A549 (cell line): Measurements from ENCODE around the gene NTM.

Source experiments
- BHLHE40 ChIP-seq: IDR thresholded peaks from 2 replicates; pipeline ENCODE4 v1.6.1; 2012; ENCODE audit warnings: low read depth, low read length, inconsistent platforms
- CTCF ChIP-seq: fragments of >200 bp; sonication (Bioruptor Twin); formaldehyde crosslinking; IDR thresholded peaks from 3 replicates; pipeline ENCODE4 v1.5.1; 2016
- HOXB13 ChIP-seq: fragments of 250-450 bp; sonication (Bioruptor Pico); IDR thresholded peaks from 2 replicates; pipeline ENCODE4 v1.5.0; 2020; ENCODE audit warnings: low read depth, mild to moderate bottlenecking, moderate library complexity
- MAFK ChIP-seq: fragments of 450-650 bp; IDR thresholded peaks from 2 replicates; pipeline ENCODE4 v1.6.1; 2014; ENCODE audit not compliant: partially characterized antibody
- MYC ChIP-seq: IDR thresholded peaks from 2 replicates; pipeline ENCODE4 v1.6.1; 2012; ENCODE audit warnings: mild to moderate bottlenecking, inconsistent platforms, low read length, improper control_type of control experiment, borderline replicate concordance
- POLR2A ChIP-seq: IDR thresholded peaks from 2 replicates; pipeline ENCODE4 v1.6.1; 2012; ENCODE audit warnings: mild to moderate bottlenecking, low read length
- RAD21 ChIP-seq, 2 experiments: fragments of >200 bp in 1 of 2; sonication (Bioruptor Twin) in 1 of 2; formaldehyde crosslinking in 1 of 2; IDR thresholded peaks in 1 of 2; conservative IDR thresholded peaks in 1 of 2; 2 replicates in 1 of 2; 3 replicates in 1 of 2; pipeline ENCODE4 v1.6.1; 2012 to 2018; ENCODE audit warnings: inconsistent platforms in 1 of 2
- RCOR1 ChIP-seq: fragments of 150-350 bp; IDR thresholded peaks from 2 replicates; pipeline ENCODE4 v1.6.1; 2014; ENCODE audit warnings: antibody characterized with exemption, low read length, low read depth
- REST ChIP-seq: fragments of 200-600 bp; sonication (generic); IDR thresholded peaks from 2 replicates; pipeline ENCODE4 v1.6.1; 2016; ENCODE audit warnings: antibody characterized with exemption, mild to moderate bottlenecking, moderate library complexity

- no peak for TF ChIP-seq HOXB13 (CRISPR knock-in tag)
- no peak for TF ChIP-seq CTCF
- no peak for TF ChIP-seq RCOR1
- TF ChIP-seq POLR2A = no peak
- TF ChIP-seq MYC = no peak
- TF ChIP-seq BHLHE40 = no peak
- no peak for TF ChIP-seq MAFK
- no peak for TF ChIP-seq REST
- TF ChIP-seq RAD21 (conservative IDR thresholded peaks at IDR 0.05 in 1 of 2, IDR thresholded peaks at IDR 0.05 in 1 of 2) = no peak
These were observed 438.1 kb downstream of the NTM start for GRCh38 chr11:131808470-131808869.
